Nephron (organoid): ENCODE measurements around the gene TGFB2.

Source experiments
- H3K27ac Mint-ChIP-seq, 3 experiments: 2 replicates each; pipeline ENCODE4 v1.8.0; 2020; ENCODE audit warnings: mixed read lengths in 3 of 3, mild to moderate bottlenecking in 2 of 3, moderate library complexity in 1 of 3
- H3K27me3 Mint-ChIP-seq: 2 replicates; pipeline ENCODE4 v1.8.0; 2021; ENCODE audit warnings: low read depth, mild to moderate bottlenecking, moderate library complexity, mixed read lengths
- H3K36me3 Mint-ChIP-seq: 2 replicates; pipeline ENCODE4 v1.8.0; 2020; ENCODE audit warnings: low read depth, mixed read lengths
- H3K4me1 Mint-ChIP-seq: 2 replicates; pipeline ENCODE4 v1.8.0; 2020; ENCODE audit warnings: mixed read lengths
- H3K4me3 Mint-ChIP-seq, 3 experiments: 2 replicates each; pipeline ENCODE4 v1.8.0; 2020; ENCODE audit warnings: mild to moderate bottlenecking in 3 of 3, mixed read lengths in 3 of 3, moderate library complexity in 2 of 3
- H3K9me3 Mint-ChIP-seq: 2 replicates; pipeline ENCODE4 v1.8.0; 2020; ENCODE audit warnings: mixed read lengths
- TF ChIP-seq, protein P1 (sequence below), 3 experiments: fragments of 200-600 bp; sonication (generic); IDR thresholded peaks; one replicate each; pipeline ENCODE4 v1.5.0; 2021; ENCODE audit warnings: antibody characterized with exemption in 3 of 3; ENCODE audit not compliant: unreplicated experiment in 3 of 3

The TGFB2 gene

GRCh38 chr1:218344814-218345672, at the start of gene TGFB2:
TSS of gene TGFB2 (plus strand) at chr1:218345336. CDS start at chr1:218346702, 1,366 bp downstream.
- Mint-ChIP-seq H3K4me1 (peaks cover 25% of the 10 kb centered on the region), H3K9me3 (no peaks in the 10 kb centered on the region), H3K27me3 (peaks cover 13% of the 10 kb centered on the region), H3K4me3 (no peak within 1 kb of the TSS), H3K36me3 (no peaks in the 10 kb centered on the region), H3K27ac (no peak within 1 kb of the TSS)
- TF ChIP-seq, protein P1, sequence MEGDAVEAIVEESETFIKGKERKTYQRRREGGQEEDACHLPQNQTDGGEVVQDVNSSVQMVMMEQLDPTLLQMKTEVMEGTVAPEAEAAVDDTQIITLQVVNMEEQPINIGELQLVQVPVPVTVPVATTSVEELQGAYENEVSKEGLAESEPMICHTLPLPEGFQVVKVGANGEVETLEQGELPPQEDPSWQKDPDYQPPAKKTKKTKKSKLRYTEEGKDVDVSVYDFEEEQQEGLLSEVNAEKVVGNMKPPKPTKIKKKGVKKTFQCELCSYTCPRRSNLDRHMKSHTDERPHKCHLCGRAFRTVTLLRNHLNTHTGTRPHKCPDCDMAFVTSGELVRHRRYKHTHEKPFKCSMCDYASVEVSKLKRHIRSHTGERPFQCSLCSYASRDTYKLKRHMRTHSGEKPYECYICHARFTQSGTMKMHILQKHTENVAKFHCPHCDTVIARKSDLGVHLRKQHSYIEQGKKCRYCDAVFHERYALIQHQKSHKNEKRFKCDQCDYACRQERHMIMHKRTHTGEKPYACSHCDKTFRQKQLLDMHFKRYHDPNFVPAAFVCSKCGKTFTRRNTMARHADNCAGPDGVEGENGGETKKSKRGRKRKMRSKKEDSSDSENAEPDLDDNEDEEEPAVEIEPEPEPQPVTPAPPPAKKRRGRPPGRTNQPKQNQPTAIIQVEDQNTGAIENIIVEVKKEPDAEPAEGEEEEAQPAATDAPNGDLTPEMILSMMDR (IDR thresholded peaks at IDR 0.05; ENCODE audit: unreplicated experiment in 3 of 3), result no peak

- TF ChIP-seq, protein P1 (IDR thresholded peaks at IDR 0.05; ENCODE audit: unreplicated experiment in 3 of 3), result no peak
- H3K27me3 Mint-ChIP-seq, result no peaks in the 10 kb centered on the region
- peaks cover 6% of the 10 kb centered on the region for H3K4me1 Mint-ChIP-seq
- H3K4me3 Mint-ChIP-seq, result no peak overlapping the region
- no peak overlapping the region for H3K27ac Mint-ChIP-seq
- no peaks in the 10 kb centered on the region for H3K36me3 Mint-ChIP-seq
- no peaks in the 10 kb centered on the region for H3K9me3 Mint-ChIP-seq
Measured at GRCh38 chr1:218296162-218296561, 49.0 kb upstream of the TGFB2 start.

DNA sequence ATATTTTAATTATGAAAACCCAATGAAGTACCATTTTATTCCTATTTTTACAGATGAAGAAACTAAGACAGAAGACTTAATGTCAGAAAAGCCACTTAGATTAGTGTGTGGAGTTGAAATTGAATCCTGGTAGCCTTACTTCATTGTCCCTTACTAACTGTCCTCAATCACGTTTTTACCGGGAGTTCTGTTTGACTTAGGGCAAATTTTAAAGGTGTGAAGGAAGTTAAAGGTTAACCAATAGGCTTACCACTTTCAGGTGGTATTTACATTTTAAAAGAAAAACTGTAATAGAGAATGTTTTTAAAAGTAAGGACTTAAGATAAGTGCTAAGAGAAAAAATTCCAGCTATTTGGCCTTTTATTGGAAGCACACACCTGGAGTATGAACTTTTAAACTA, 47.7 kb upstream of the TGFB2 start:
- Mint-ChIP-seq H3K27me3 (no peaks in the 10 kb centered on the region), H3K4me1 (peaks cover 6% of the 10 kb centered on the region), H3K9me3 (no peaks in the 10 kb centered on the region)

GRCh38 chr1:218297867-218298266, 47.3 kb upstream of the TGFB2 start:
- H3K36me3 Mint-ChIP-seq, result peaks cover 4% of the 10 kb centered on the region
- no peaks in the 10 kb centered on the region for H3K27me3 Mint-ChIP-seq
- TF ChIP-seq, protein P1 (IDR thresholded peaks at IDR 0.05; ENCODE audit: unreplicated experiment in 3 of 3), result no peak
- H3K4me1 Mint-ChIP-seq, result peaks cover 6% of the 10 kb centered on the region
- H3K27ac Mint-ChIP-seq, result no peak overlapping the region
- H3K4me3 Mint-ChIP-seq, result no peak overlapping the region
- no peaks in the 10 kb centered on the region for H3K9me3 Mint-ChIP-seq

More for the DNA sequence above, 47.7 kb upstream of the TGFB2 start:
- no peak overlapping the region for H3K4me3 Mint-ChIP-seq
- H3K27ac Mint-ChIP-seq, result peak overlapping the region in 1 of 3 experiments; percentile 19
- peaks cover 4% of the 10 kb centered on the region for H3K36me3 Mint-ChIP-seq
- TF ChIP-seq, protein P1 (IDR thresholded peaks at IDR 0.05; ENCODE audit: unreplicated experiment in 3 of 3), result no peak

DNA sequence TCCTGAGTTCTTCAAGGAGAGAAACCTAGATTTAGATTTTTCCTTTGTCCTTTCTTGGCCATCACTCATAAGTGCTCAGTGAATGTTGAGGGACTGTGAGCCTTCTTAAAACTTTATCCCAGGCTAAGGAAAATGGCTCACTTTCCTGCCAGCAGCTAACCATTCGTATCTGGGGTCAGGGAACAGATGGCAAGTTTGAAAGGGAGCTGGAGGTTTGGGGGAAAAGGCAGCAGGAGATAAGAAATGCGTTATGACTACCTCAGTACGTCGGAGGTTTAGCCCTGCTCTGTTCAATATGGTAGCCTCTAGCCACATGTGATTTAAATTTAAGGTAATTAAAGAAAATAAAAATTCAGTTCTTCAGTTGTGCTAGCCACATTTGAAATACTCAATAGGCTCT, 46.7 kb upstream of the TGFB2 start:
- Mint-ChIP-seq H3K4me1 (peaks cover 6% of the 10 kb centered on the region), H3K27me3 (no peaks in the 10 kb centered on the region), H3K9me3 (no peaks in the 10 kb centered on the region), H3K27ac (no peak overlapping the region), H3K4me3 (no peak overlapping the region), H3K36me3 (peaks cover 4% of the 10 kb centered on the region)
- TF ChIP-seq, protein P1 (IDR thresholded peaks at IDR 0.05; ENCODE audit: unreplicated experiment in 3 of 3), result no peak

GRCh38 chr1:218299416-218299815, 45.7 kb upstream of the TGFB2 start:
- H3K27ac Mint-ChIP-seq, result peak overlapping the region in 1 of 3 experiments; percentile 57
- peaks cover 9% of the 10 kb centered on the region for H3K4me1 Mint-ChIP-seq
- H3K4me3 Mint-ChIP-seq, result no peak overlapping the region
- H3K9me3 Mint-ChIP-seq, result no peaks in the 10 kb centered on the region
- TF ChIP-seq, protein P1 (IDR thresholded peaks at IDR 0.05; ENCODE audit: unreplicated experiment in 3 of 3), result peak; percentile 42 to 53 (median 53)
- no peaks in the 10 kb centered on the region for H3K27me3 Mint-ChIP-seq
- peaks cover 4% of the 10 kb centered on the region for H3K36me3 Mint-ChIP-seq
